T-cell (primary cell): ENCODE data around the gene PPP1R1C. TPM values are rescaled to one million over a fixed set of nuclear protein-coding genes. Genes with fewer than 3 reads are reported as not detected.

Source experiments
- ATAC-seq, 4 experiments: fragments of 200-7000 bp in 3 of 4; fragments of 150-1000 bp in 1 of 4; cut with Tn5 transposase; replicated peaks in 1 of 4; 1 replicate in 3 of 4; 2 replicates in 1 of 4; pipeline ENCODE4 v1.10.0; 2021; ENCODE audit warnings: moderate library complexity in 3 of 4, mild to moderate bottlenecking in 2 of 4, moderate number of reproducible peaks in 1 of 4
- CTCF ChIA-PET, 2 donors: fragments of 300-600 bp; sonication (Branson Sonifier 250); formaldehyde crosslinking; loops; one replicate each; lab custom pipeline; 2022; ENCODE audit warnings: antibody characterized with exemption in 2 of 2; lab: Charles Lee
- POLR2A ChIA-PET, 2 donors: fragments of 300-600 bp; sonication (Branson Sonifier 250); formaldehyde crosslinking; loops; one replicate each; lab custom pipeline; 2022; ENCODE audit warnings: antibody characterized with exemption in 2 of 2; lab: Charles Lee
- DNase-seq, 35 experiments: peaks; one replicate each; pipeline versions ENCODE4 v3.0.0 to v3.0.0-alpha.2; 2013 to 2023
- H3K27ac ChIP-seq: one replicate; pipeline ENCODE4 v1.5.1; 2013; ENCODE audit warnings: low read length
- H3K27me3 ChIP-seq, 2 experiments: replicated peaks in 1 of 2; 1 replicate in 1 of 2; 2 replicates in 1 of 2; pipeline versions ENCODE4 v1.6.1 to v1.7.0; 2013; ENCODE audit warnings: low read length in 1 of 2, mixed read lengths in 1 of 2; ENCODE audit not compliant: control insufficient read depth in 2 of 2, insufficient read depth in 2 of 2; ENCODE audit errors: extremely low read depth in 1 of 2
- H3K36me3 ChIP-seq, 2 donors: 1 replicate in 1 of 2; 2 replicates in 1 of 2; pipeline versions ENCODE4 v1.6.1 to v1.7.0; 2013; ENCODE audit warnings: low read length in 1 of 2; ENCODE audit not compliant: control insufficient read depth in 2 of 2, insufficient read depth in 1 of 2; ENCODE audit errors: extremely low read depth in 1 of 2
- H3K4me1 ChIP-seq, 2 experiments: 1 replicate in 1 of 2; 2 replicates in 1 of 2; pipeline versions ENCODE4 v1.6.1 to v1.7.0; 2013; ENCODE audit warnings: low read length in 2 of 2, mixed read lengths in 1 of 2; ENCODE audit not compliant: insufficient read depth in 2 of 2, control insufficient read depth in 1 of 2; ENCODE audit errors: extremely low read depth in 1 of 2
- H3K4me3 ChIP-seq, 2 donors: 1 replicate in 1 of 2; 2 replicates in 1 of 2; pipeline versions ENCODE4 v1.5.1 to v1.7.0; 2013; ENCODE audit warnings: mild to moderate bottlenecking in 2 of 2, low read length in 1 of 2, moderate library complexity in 1 of 2; ENCODE audit not compliant: control insufficient read depth in 1 of 2; ENCODE audit errors: extremely low read depth in 1 of 2
- H3K9me3 ChIP-seq: 2 replicates; pipeline ENCODE4 v1.7.0; 2013
- H3K27ac Mint-ChIP-seq, 2 donors: one replicate each; pipeline ENCODE4 v1.8.0; 2020 to 2021; ENCODE audit warnings: mild to moderate bottlenecking in 2 of 2, mixed read lengths in 2 of 2
- H3K27me3 Mint-ChIP-seq, 2 donors: one replicate each; pipeline ENCODE4 v1.8.0; 2021 to 2022; ENCODE audit warnings: mixed read lengths in 2 of 2
- H3K36me3 Mint-ChIP-seq: one replicate; pipeline ENCODE4 v1.8.0; 2021; ENCODE audit warnings: mixed read lengths
- H3K4me1 Mint-ChIP-seq, 3 donors: one replicate each; pipeline ENCODE4 v1.8.0; 2020 to 2022; ENCODE audit warnings: mixed read lengths in 3 of 3, mild to moderate bottlenecking in 1 of 3
- H3K4me3 Mint-ChIP-seq, 3 donors: one replicate each; pipeline ENCODE4 v1.8.0; 2020 to 2022; ENCODE audit warnings: mild to moderate bottlenecking in 3 of 3, mixed read lengths in 3 of 3, moderate library complexity in 3 of 3
- H3K9me3 Mint-ChIP-seq, 3 donors: one replicate each; pipeline ENCODE4 v1.8.0; 2020 to 2022; ENCODE audit warnings: mixed read lengths in 3 of 3
- WGBS: methylation state at CpG from one replicate; pipeline ENCODE4 v1.1.5; 2013; ENCODE audit warnings: missing lambda C conversion rate; ENCODE audit not compliant: insufficient coverage; 5-methylcytosine and 5-hydroxymethylcytosine counted together
- total RNA-seq, 35 experiments: library from RNA in 6 of 35; stranded (reverse) in 6 of 35; fragments of 120-200 nt in 1 of 35; gene quantifications; one replicate each; pipeline versions ENCODE4 v1.2.1 to v1.2.4 and lab custom pipeline; 2013 to 2026

The PPP1R1C gene
- total RNA-seq, 5 donors from 2014 or later (not counting 1 experiment from before 2014, with no cell fraction given): not detected

GRCh38 chr2:182144041-182144775, 158.6 kb downstream of the PPP1R1C start:
- ChIA-PET POLR2A (no interaction called here), CTCF (no interaction called here)
- no peaks in the 10 kb centered on the region for H3K9me3 Mint-ChIP-seq
- Histone ChIP-seq H3K4me3 (no peak overlapping the region), H3K4me1 (no peaks in the 10 kb centered on the region), H3K36me3 (no peaks in the 10 kb centered on the region), H3K27ac (no peak overlapping the region), H3K9me3 (no peaks in the 10 kb centered on the region), H3K27me3 (no peaks in the 10 kb centered on the region)
- WGBS: 75% methylated on average over 2 of the region's 7 CpGs
- no peak overlapping the region for H3K4me3 Mint-ChIP-seq
- no peaks in the 10 kb centered on the region for H3K36me3 Mint-ChIP-seq
- H3K27me3 Mint-ChIP-seq: peaks cover 3 to 6% of the 10 kb centered on the region in 2 donors
- no peak overlapping the region for H3K27ac Mint-ChIP-seq
- ATAC-seq (no peak), DNase-seq (no peak)
- no peaks in the 10 kb centered on the region for H3K4me1 Mint-ChIP-seq

GRCh38 chr2:182144776-182145165, 159.1 kb downstream of the PPP1R1C start:
- ATAC-seq (no peak), DNase-seq (no peak)
- POLR2A ChIA-PET: no interaction called here
- Mint-ChIP-seq H3K4me3 (no peak overlapping the region), H3K4me1 (no peaks in the 10 kb centered on the region), H3K27me3 (peaks cover under 1 to 3% of the 10 kb centered on the region in 2 donors), H3K36me3 (no peaks in the 10 kb centered on the region), H3K9me3 (no peaks in the 10 kb centered on the region), H3K27ac (no peak overlapping the region)
- Histone ChIP-seq H3K9me3 (no peaks in the 10 kb centered on the region), H3K4me1 (no peaks in the 10 kb centered on the region), H3K27me3 (no peaks in the 10 kb centered on the region), H3K4me3 (no peak overlapping the region), H3K27ac (no peak overlapping the region), H3K36me3 (no peaks in the 10 kb centered on the region)
- CTCF ChIA-PET: no interaction called here
- no CpG with 5 or more reads among the region's 1 CpG for WGBS

- 50% methylated on average over 1 of the region's 2 CpGs for WGBS
- no peaks in the 10 kb centered on the region for H3K36me3 Mint-ChIP-seq
- no peak overlapping the region for H3K27ac Mint-ChIP-seq
- H3K4me1 ChIP-seq: no peaks in the 10 kb centered on the region
- no peaks in the 10 kb centered on the region for H3K27me3 ChIP-seq
- DNase-seq: no peak
- no peaks in the 10 kb centered on the region for H3K9me3 ChIP-seq
- H3K27ac ChIP-seq: no peak overlapping the region
- ATAC-seq: no peak
- POLR2A ChIA-PET: no interaction called here
- H3K9me3 Mint-ChIP-seq: no peaks in the 10 kb centered on the region
- H3K4me3 ChIP-seq: no peak overlapping the region
- CTCF ChIA-PET: interaction anchor here in 1 of 2 donors (1.0 kb wide), 1 partner anchor 13 kb away, joined by 3 read pairs; no protein-coding TSS in a partner anchor
- peaks cover 2 to 4% of the 10 kb centered on the region in 2 donors for H3K27me3 Mint-ChIP-seq
- no peaks in the 10 kb centered on the region for H3K36me3 ChIP-seq
- no peak overlapping the region for H3K4me3 Mint-ChIP-seq
- no peaks in the 10 kb centered on the region for H3K4me1 Mint-ChIP-seq
Observed at GRCh38 chr2:182148344-182148743, 162.7 kb downstream of the PPP1R1C start.

GRCh38 chr2:182163878-182164277, 178.2 kb downstream of the PPP1R1C start:
- H3K36me3 ChIP-seq: no peaks in the 10 kb centered on the region
- no peaks in the 10 kb centered on the region for H3K4me1 ChIP-seq
- H3K27me3 Mint-ChIP-seq: peaks cover 0 to 16% of the 10 kb centered on the region in 2 donors
- no peak overlapping the region for H3K27ac ChIP-seq
- no peak for ATAC-seq
- CTCF ChIA-PET: no interaction called here
- POLR2A ChIA-PET: no interaction called here
- no peaks in the 10 kb centered on the region for H3K27me3 ChIP-seq
- DNase-seq: no peak
- no peaks in the 10 kb centered on the region for H3K9me3 Mint-ChIP-seq
- H3K4me3 Mint-ChIP-seq: no peak overlapping the region
- H3K36me3 Mint-ChIP-seq: no peaks in the 10 kb centered on the region
- 94% methylated on average over 2 of the region's 3 CpGs for WGBS
- no peaks in the 10 kb centered on the region for H3K9me3 ChIP-seq
- no peak overlapping the region for H3K4me3 ChIP-seq
- no peaks in the 10 kb centered on the region for H3K4me1 Mint-ChIP-seq
- no peak overlapping the region for H3K27ac Mint-ChIP-seq

- Mint-ChIP-seq H3K9me3 (no peaks in the 10 kb centered on the region), H3K27ac (no peak overlapping the region), H3K4me3 (no peak overlapping the region), H3K36me3 (no peaks in the 10 kb centered on the region), H3K27me3 (peaks cover 0 to 16% of the 10 kb centered on the region in 2 donors), H3K4me1 (no peaks in the 10 kb centered on the region)
- Histone ChIP-seq H3K36me3 (no peaks in the 10 kb centered on the region), H3K27me3 (no peaks in the 10 kb centered on the region), H3K4me1 (no peaks in the 10 kb centered on the region), H3K27ac (no peak overlapping the region), H3K9me3 (no peaks in the 10 kb centered on the region), H3K4me3 (no peak overlapping the region)
- WGBS: no CpG with 5 or more reads among the region's 1 CpG
- ChIA-PET CTCF (no interaction called here), POLR2A (no interaction called here)
- ATAC-seq (no peak), DNase-seq (no peak)
Observed at GRCh38 chr2:182164686-182165085, 179.0 kb downstream of the PPP1R1C start.

- Histone ChIP-seq H3K36me3 (no peaks in the 10 kb centered on the region), H3K27me3 (no peaks in the 10 kb centered on the region), H3K4me1 (no peaks in the 10 kb centered on the region), H3K9me3 (no peaks in the 10 kb centered on the region), H3K27ac (no peak overlapping the region), H3K4me3 (no peak overlapping the region)
- Mint-ChIP-seq H3K4me3 (no peak overlapping the region), H3K27ac (no peak overlapping the region), H3K27me3 (peaks cover 0 to 16% of the 10 kb centered on the region in 2 donors), H3K4me1 (no peaks in the 10 kb centered on the region), H3K36me3 (no peaks in the 10 kb centered on the region), H3K9me3 (no peaks in the 10 kb centered on the region)
- POLR2A ChIA-PET: no interaction called here
- ATAC-seq (no peak), DNase-seq (no peak)
- WGBS: 92% methylated on average over 1 of the region's 2 CpGs
- CTCF ChIA-PET: no interaction called here
Observed at GRCh38 chr2:182165202-182165601, 179.5 kb downstream of the PPP1R1C start.
